TTC549 (cell line): Measurements from ENCODE around the gene AMBRA1.

Experiments
- FAIRE-seq: peaks from 2 replicates; lab custom pipeline; 2012; peaks lifted over from hg19 to GRCh38; lab: Jason Lieb, UNC

AMBRA1 gene

DNA sequence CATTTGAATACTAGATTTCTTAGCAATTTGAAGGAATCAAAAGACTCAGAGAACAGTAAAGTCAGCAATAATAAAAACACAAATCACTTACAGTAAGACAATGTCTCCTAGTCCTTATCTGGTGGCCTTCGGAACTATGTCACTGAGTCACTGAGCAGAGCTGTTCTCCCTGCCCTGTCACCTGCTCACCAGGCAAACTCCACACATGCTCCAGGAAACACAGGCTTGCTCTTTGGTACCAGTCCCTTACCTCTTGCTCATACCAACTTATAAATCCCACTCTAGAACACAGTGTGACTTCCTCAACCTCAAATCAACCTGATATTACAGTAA lies 121.2 kb downstream of the AMBRA1 start:
- FAIRE-seq, result no peak

DNA sequence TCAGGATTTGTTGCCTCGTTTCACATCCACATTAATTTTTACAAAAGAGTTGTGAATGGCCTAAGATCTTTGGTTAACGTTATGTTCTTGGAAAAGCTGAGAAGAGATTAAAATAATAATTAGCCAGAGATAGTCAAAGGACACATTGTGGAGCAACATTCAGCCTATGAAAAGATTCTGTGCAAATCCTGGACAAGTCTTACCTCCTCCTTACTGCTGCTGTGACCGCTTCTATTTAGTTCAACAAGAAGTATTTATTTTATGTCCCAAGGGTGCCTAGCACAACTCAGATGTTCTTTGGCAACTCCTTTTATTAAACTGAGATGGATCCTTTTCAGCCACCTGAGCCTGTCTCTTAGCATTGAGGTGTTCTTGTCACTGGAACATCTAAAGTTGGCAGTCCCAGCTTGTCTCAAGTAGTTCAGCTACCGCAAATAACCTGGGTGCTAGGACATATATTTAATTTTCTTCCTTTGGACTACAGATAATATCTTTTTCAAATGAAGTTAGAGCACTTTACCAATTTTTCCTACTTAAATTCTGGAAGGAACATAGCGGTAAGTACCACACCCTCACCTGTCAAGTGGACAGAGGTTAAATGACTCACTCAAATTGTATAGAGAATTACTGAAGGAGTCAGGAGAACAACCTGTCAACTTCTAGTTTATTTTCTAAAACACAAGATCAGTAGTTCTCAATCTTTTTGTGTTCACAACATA lies 121.7 kb downstream of the AMBRA1 start:
- no peak for FAIRE-seq

DNA sequence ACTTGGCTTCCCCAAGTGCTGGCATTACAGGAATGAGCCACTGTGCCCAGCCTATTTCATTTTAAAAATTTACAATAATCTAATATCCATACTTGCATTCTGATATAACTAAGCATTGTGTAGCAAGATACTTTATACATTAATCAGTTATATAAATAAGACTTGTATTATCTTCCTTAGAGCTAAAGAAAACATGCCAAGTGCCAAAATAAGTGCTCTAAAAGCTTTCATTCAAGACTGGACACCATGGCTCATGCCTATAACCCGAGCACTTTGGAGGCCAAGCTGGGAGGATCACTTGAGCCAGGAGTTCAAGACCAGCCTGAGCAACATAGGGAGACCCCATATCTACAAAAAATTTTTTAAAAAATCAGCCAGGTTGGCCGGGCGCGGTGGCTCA lies 123.9 kb downstream of the AMBRA1 start:
- no peak for FAIRE-seq

DNA sequence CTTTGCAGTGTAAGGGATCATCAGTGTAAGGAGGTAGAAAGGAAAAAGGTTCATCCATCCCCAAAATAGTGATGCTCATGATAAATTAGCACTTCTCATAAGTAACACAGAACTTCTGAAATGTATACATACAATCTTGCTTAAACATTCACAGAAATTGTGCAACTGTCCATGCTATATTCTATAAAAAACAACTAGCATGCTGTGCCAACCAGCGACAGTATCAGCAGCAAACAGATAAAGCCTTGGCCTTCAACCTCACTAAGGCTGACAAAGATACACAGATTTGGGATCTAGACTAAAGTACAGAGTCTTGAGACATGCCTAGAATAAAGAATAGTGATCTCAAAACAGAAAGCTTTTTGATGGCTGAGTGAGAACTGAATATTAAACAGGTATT lies 128.1 kb downstream of the AMBRA1 start:
- no peak for FAIRE-seq

DNA sequence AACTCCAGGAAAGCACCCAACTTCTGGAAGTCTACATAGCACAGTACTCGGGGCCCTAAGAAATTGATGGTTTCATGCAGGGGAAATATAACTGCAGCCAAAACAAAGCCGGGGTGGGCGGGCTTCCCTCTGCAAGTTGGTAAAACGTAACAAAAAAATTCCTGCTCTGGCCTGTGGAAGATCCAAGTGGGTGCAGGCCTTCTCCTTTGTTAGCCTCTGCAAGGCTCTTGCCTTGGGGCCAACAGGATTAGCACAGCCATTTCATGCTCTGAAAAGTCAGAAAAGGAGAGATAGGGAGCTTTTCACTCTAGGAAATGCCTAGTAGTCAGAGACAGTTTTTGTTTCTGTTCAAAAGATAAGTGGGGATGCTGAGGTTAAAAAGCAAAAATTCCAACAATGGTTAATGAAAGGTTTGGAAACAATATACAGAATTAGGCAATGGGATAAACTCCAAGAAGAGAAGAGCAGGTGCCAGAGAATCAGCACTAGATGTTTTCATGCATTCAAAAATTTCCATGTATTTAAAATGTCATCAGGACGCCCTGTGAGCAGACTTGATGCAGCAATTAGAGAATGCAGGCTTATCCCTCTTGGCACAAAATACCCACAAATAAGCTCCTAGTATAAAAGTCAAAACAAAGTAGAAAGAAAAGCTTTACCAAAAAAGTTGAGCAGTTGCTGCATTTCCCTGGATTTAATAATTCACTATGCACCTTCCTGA lies 130.0 kb downstream of the AMBRA1 start:
- no peak for FAIRE-seq

DNA sequence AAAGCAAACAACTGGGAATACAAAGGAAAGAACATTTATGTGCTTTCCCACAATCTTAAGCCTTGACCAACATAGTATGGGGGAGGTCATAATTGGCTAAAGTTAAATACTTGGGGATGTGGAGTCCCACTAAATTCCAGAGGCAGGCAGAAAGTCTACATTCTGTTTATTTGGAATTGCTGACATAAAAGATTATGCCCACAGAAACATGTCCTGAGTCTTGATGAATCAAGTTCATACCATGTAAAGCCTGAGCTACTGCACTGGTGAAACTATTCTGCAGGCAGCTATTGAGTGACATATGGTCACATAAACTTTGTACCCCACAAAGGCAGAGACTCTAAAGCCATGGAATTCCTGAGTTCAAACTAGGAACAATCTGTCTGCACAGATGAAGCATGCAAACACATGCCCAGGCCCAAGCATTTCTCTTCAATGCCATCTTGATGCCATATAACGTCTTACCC lies 132.3 kb downstream of the AMBRA1 start:
- FAIRE-seq, result no peak

DNA sequence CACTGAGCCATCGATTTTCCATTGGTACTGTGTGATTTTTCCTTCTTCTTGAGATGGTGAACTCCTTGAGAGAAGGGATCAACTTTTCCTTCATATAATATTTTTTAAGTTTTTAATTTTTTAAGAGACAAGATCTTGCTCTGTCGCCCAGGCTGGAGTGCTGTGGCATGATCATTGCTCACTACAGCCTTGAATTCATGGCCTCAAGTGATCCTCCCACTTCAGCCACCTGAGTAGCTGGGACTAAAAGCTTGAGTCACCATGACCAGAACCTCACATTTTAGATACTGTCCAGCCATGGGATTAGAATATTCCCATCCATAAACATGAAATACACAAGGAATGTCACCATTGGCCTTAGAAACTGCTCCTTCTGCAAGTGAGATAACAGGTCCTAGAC lies 135.3 kb downstream of the AMBRA1 start:
- FAIRE-seq, result no peak

DNA sequence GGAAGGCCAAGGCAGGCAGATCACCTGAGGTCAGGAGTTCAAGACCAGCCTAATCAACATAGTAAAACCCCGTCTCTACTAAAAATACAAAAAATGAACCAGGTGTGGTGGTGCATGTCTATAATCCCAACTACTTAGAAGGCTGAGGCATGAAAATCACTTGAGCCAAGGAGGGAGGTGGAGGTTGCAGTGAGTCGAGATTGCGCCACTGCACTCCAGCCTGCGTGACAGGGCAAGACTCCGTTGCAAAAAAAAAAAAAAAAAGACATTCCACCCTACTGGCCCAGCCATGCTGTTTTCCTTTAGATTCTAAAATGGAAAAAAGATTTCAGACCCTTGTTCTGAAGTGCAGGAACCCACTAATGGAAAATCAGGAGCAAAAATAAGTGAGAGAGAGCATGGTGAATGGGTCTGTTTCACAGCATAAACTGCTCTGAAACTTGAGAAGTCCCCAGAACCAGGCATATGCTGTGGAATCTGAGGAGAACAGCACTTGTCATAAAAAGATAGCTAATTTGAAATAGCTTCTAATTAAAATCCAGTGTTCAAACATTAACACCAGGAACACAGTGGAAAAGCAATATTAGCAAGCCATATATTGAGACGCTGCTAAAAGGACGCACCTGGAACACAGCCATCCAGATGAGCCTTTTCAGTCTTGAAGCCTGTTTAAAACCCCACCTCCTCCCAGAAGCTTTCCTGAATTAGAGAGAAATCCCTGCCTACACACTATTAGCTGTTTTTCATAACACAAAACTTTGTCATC lies 136.0 kb downstream of the AMBRA1 start:
- FAIRE-seq, result no peak

DNA sequence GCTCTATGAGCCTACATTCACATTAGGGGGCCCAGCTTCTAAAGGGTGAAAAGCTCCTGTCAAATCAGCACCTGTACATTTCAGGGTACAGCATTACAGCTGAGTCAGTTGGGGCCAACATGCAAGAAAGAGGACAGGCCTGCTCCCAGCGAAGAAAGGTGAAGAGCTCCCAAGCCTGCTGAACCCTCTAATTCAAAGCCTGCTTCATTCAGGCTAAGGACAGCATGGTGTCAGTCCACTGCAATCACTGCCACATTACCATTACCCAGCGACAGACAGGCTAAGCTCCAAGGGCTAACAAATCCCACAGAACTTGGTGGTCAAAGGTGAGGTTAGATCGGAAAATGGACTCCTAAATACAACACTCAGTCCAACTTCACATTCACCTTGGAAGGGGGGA lies 136.8 kb downstream of the AMBRA1 start:
- no peak for FAIRE-seq

DNA sequence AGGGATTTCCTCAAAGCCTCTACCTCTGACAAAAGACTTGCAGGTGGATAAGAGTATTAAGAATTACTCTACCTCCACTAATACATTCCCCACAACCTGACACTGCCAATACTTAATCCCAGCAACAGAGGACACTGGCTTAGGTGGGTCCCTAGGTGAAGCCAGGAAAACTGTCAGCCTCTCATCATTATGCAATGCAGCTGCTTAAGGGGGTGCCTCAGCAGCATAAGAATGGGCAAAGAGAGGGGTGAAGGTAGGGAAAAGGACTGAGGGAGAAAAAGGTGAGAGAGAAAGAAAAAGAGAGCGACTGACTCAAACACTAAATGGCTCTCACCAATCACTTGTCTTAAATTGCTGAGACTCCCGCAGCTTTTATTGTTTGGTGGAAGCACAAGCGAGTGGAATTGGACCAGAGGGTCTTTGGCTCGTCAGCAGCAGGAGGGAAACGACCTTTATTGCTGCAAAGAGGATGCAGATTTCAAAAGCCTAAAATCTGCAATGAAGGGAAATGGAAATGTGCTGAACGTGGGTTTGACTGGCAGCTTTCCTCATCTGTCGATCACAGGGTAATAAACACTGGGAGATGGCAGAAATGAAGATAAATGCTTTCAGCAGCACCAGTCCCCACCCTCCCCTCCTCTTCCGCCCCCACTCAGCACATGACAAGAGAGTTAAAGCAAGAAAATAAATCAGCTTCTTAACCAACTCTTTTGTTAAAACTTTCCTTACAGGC lies 137.4 kb downstream of the AMBRA1 start:
- FAIRE-seq, result no peak

DNA sequence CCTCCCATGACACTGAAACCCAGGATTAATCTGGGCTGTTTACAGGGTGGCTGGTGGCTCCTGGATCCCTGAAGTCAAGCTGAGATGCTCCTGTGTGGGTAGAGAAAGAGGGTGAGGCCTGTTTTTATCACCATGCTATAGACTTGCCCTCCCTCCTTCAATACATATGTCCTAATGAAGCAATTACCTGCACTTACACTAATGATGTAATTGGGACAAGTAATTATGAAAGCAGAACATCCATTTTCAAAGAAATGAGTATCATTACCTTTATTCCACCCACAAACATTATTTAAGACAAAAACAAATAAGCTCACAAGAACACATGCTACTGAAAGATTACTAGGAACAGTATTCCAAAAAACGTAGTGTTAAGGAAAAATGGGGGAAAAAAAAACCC lies 138.0 kb downstream of the AMBRA1 start:
- FAIRE-seq, result no peak

DNA sequence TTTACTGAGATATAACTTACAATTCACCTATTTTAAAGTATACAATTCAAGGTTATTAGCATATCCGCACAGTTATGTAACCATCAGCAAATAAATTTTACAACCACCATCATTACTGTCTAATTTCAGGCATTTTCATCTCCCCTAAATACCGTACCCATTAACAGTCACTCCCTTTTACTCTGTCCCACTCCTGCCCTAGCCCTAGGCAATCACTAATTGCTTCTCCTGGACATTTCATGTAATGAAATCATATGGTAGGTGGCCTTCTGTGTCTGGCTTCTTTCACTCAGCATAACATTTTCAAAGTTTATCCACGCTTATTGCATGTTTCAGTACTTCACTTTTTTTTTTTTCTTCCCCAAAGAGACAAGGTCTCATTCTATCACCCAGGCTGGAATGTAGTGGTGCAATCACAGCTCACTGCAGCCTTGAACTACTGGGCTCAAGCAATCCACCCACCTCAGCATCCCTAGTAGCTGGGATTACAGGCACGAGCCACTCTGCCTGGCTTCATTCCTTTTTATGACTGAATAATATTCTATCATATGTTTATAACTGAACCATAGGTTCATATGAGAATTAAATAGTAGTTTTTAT lies 140.8 kb downstream of the AMBRA1 start:
- FAIRE-seq, result no peak

DNA sequence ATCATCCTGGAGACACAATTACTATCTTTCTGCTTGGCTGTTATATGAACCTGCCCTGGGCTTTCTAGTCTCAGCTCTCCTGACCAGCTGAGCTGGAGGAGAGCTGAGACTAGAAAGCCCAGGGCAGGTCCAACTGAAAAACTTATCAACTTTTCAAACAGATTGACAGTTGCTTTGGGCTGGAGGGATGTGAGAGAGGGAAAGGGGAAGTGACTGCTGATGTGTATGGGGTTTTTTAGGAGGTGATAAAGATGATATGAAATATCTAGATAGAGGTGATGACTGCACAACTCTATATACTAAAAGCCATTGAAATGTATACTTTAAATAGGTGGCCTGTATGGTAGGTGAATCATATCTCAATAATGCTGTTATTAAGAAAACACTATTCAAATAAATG lies 142.1 kb downstream of the AMBRA1 start:
- FAIRE-seq, result no peak

DNA sequence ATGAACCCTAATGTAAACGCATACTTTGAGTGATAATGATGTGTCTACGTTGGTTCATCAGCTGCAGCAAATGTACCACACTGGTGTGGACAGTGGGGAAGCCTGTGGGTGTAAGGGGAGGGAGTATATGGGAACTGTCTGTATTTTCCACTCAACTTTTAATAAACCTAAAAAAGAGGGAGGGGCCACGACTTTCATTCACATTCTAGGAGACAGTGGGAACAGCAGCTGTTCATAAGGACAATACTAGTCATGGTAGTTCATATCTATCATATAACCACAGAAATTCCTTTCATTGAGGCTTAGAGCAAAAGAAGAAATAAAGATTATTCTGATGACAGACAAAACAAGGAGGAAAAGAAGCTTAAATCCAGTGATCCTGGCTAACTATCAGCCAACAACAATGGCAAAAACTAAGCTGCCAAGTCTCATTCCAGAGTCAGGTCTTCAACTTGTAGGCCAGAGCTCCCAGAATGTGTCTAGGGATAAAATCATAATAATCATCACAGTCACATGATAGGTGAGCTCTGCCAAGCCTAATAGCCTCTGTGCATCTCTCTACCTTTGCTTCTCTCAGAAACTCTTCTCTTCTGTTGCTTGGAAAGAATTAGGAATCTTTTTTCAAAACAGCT lies 142.9 kb downstream of the AMBRA1 start:
- no peak for FAIRE-seq

DNA sequence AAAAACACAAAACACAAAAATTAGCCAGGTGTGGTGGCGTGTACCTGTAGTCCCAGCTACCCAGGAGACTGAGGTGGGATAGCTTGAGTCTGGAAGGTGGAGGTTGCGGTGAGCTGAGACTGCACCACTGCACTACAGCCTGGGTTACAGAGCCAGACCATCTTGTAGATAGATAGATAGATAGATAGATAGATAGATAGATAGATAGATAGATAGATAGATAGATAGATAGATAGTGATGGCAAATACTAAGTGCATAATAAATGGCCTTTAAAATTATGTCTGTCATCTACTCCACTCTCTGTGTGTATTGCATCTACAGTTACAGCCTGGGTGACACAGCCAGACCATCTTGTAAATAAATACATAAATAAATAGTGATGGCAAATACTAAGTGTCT lies 146.3 kb downstream of the AMBRA1 start:
- no peak for FAIRE-seq

DNA sequence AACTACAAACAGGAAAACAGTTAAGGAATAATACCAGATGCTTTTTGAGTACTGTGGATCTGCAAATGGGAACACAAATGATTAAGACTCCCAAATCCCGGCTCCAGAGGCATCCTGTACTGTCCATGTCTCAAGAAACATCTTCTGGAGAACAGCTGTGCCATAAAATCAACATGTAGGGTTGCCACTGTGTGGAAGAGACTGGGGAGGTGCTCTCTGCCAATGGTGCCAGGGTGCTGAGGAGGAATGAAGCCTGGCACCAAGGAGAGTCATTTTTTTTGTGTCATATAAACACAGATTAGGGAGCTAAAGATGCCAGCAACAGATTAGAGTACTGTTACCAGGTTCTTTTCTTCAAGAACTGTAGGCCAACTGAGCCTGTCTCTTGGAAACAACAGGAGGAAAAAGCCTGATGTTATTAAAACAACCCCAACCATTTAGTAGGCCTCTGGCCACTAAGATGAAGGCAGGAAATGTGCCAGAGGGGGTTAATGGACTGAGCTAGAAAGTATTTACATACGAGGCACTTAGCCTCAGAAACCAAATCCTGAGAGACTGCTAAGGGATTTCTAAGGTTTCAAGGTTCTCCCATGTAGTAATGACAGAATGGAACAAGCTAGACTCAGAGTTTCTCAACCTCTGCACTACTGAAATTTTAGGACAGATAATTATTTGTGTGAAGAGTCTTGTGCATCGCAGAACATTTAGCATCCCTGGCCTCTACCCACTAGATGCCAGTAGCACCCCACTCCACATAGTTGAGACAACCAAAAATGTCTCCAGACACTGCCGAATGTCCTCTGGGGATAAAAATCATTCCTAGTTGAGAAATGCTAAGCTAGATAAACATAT lies 147.7 kb downstream of the AMBRA1 start:
- no peak for FAIRE-seq

DNA sequence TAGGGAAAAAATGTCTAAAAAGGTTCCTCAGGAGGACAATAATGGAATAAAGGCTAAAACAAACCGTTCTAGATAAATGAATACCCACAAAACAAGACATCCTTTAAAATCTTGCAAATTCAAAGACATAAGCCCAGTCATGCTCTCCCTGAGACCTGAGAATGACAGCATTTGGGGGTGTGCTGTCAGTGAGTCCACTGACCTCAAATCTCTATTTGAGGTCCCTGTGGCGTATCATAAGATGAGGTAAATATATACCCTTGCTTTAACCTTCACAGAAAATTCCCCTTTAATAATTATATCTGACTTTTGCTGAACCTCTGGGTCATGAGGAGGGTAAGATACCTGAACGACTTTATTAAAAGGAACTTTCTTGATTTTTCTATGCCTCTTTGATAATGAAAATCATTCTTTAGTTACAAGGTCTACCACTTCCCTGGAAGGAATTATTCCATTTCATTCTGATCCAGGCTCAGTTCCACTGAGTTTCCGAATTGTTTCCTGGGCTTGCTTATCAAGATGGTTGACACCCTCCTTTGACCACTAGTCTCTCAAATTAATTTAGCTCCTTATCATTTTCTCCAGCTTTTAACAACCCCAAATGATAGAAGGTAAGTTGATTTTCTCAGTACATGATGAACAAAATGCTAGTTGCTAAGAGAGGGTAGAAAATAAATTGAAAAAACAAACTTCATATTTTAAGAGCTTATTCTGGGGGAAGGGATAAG lies 148.5 kb downstream of the AMBRA1 start:
- no peak for FAIRE-seq

DNA sequence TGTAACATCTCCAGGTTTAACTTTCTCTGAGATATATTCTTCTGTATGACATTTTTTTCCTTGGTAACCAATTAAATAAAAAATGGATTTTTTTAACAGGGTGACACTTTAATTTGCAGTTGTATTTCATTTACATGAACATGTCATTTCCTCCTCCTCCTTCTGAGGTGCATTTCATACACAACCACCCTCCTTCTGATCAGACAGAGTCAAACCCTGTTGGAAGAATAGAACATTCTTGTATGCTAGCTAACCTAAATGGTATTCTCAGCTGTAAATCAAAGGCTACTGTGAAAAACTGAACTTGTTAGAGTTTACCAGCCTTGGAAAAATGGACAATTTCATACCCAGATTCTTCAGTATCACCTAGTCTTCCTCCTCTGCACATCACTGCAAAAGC lies 149.5 kb downstream of the AMBRA1 start:
- no peak for FAIRE-seq

DNA sequence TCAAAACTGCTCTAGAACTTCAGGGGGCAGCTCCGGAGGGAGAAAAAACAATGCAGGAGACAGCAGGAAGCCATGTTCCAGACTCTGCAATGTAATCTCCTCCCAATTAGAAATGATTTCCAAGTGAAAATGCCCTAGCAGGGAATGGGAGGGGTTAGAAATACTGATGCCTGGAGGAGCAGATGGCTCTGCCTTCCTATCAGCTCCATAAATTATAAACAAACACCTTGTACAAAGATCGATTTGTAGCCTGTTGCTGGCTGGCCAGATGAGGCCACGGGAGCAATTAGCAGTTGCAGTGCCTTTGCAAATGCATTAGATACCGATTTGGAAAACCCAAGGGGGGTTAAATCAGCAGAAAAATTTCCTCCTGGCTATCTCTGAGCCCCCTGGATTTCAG lies 155.6 kb downstream of the AMBRA1 start:
- FAIRE-seq, result no peak

DNA sequence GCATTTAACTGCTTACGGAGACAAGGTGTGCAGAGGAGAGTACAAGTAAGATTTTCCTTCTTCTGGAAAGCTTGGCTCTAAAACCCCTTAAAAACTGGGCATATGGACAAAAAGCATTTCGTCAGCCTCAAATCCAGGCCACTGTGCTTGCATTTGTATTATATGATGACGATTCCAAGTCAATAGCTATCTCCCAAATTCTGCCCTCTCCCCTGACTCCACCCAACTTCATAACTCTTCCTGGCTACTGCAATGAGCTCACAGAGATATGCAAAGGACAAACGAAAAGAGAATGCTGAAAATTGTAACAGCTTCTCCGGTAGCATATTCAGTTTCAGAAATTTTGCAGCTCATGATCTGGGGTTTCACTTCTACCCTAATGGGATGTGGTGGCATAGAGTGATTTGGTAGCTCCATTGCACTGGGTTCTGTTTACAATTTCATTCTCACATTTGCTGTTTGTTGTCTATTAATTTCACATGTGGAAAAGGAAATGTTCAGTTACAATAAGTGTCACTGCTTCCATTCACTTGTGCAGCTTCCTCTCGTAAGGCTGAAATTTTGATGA lies 156.6 kb downstream of the AMBRA1 start:
- no peak for FAIRE-seq
